NCI-H524 (cell line): Measurements from ENCODE around the gene RALGPS2.

Experiments used
- DNase-seq, 2 experiments: peaks; one replicate each; lab custom pipeline; 2025; lab: John Stamatoyannopoulos, UW

RALGPS2 gene

DNA sequence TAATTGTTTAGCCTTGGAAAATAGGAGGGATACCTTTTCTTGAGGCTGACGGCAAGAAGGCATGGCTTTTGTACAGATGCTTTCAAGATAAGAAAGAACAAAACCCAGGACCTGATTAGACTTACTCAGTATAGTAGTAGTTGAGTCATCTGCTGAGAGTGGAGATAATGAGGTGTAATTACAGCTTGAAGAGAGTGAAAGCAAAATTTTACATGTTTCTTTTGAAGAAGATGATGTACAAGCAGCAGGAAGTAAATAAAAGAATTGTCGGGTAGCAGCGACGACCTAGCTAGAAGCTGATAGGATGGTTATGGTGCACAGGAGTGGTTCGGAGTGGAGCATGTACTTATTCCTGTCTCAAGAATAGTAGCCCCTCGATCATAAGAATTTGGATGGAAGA is 139.3 kb downstream of the RALGPS2 start:
- no peak for DNase-seq

DNA sequence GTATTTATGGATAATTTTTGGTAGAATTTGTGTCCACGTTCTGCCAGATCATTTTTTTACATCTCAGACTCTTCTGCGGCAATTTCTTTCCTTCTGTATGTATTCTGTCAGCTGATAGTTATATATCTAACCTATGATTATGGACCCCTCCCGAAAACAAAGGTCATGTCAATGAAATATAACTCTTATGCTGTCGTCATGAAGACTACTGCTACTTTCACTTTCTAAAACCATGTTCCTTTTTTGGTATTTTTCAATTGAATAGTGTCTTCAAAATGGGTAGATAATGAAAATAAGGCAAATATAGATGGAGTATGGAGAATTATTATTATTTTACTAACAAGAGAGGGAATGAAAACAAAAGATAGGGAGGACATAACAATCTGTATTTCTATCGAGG is 142.6 kb downstream of the RALGPS2 start:
- DNase-seq: no peak

DNA sequence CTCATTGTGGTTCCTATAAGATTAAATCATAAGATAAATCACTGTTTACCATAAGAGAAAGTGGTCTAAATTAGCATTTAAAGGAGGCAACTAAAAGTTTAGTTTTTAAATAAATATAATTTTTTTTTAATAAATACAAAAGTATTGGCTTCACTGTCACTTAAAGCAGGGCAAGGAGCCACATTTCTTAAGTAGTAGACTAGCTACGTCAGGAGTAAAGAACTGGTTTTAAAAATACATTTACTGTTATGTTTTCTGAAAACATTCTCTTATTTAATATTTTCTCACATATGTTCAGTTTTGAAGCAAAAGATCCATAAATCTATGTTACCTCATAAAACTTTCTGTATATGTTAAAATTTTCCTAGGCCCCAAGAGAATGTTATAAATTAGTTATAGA is 143.7 kb downstream of the RALGPS2 start:
- DNase-seq: no peak

DNA sequence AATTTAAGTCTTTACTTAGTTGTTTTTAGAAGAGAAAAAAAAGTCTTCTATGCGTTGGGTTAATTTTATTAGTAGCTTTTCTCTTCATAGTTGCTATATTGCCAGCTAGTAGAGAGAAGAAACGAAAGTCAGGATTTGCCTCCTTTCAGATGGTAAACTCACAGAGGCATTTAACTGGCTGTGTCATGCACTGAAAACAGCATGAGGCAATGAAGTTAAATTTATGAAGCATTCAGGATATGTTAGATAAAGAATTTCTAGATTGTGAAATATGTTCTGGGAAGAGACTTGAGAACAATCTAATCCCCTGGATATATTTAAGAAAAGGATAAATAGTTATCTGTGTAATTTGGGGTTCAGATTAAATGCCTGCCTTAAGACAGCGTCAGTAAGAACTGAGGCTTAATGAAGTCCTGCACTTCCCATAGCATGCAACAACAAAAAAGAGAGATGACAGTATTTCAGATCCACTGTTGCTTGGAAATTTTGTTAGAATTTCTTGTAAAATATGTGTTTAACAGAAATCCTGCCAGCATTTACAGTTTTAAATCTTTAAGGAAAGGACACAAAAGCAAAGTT is 144.2 kb downstream of the RALGPS2 start:
- no peak for DNase-seq

DNA sequence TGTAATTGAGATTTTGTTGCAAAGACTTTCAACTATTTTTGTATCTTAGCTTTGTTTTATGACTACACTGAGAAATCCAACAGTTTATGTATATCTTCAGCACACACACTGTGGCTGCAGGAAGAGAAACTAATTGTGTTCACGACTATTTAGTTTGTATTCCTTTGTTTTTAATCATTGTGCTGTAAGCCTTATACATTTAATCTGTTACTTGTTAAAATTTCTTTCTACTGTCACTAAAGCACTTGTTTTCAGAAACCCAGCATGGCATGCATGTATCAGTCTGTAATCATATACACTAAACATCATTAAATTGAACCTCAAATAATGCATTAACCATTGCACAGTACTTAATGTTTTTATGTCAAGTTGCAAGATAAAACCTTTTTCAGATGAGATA is 145.2 kb downstream of the RALGPS2 start:
- no peak for DNase-seq

DNA sequence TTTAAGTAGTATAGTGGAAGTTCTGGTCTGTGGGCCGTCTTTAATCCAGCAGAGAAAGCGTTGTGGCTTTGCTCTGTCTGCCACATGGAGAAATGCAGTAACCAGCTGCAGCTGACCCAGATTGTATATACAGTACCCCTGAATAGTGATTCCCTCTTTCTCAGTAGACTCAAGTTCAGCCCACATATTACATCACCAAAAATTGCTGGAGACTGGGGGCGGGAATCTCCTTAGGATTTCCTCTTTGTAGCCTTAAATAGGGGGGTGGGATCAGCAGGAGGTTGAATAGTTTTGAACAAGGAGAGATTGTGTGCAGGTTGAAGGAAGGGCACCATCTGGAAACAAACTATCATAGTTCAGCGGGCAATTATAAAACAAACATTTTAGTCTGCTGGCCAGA is 145.9 kb downstream of the RALGPS2 start, which contains the start of gene ANGPTL1:
ANGPTL1 (minus strand) TSS at position 134 of the 400 bp plus-strand sequence. CDS start 5,301 bp downstream, outside the sequence.
- no peak for DNase-seq

DNA sequence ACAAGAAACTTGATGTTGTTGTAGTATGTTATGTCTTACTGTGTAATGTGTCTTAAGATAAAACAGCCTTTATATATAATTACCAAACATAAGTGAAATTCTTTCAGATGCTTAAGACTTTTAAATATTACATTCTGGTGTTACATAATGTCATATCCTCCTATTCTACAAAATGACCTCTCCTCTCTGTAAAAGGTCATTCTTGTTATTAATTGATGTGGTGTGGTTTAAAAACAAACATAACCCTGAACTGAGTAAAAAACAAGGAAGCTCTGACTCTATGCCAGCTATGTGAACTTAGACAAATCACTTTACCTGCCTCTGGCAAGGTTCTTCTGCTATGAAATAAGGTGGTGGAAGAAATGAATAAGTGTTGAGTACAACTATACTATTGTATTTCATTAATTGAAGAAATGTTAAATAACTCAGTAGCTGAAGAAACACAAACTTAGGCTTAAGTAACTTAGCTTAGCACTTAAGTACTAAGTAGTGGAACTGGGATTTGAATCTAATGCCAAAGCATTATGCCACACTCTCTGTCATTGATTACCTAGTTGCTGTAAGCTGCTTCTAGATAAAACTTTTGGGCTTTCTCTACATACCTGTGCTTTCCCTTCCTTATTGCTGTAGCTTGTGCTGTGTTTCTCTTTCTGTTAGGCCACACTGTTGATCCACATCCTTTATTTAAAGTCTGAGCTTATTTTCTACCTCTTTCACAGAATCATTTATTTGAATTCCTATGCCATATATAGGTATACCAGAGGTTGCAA is 146.7 kb downstream of the RALGPS2 start:
- no peak for DNase-seq

DNA sequence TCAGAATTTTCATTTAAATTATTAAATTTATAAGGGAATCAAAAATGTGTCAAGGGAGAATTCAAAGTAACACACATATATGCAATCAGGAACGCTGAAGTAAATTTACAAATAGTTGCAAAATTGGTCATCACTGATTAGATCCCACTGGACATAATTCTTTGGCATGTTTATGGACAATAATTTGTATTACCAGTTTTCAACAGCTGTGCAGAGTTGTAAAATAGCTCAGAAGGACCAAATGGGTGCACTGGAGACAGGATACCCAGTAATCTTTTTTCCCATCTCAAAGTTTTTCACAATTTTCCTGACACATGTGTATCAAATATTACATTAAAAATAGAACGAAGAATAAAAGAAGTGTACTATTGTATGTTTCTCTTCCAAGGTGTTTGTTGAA is 149.9 kb downstream of the RALGPS2 start:
- DNase-seq: no peak

DNA sequence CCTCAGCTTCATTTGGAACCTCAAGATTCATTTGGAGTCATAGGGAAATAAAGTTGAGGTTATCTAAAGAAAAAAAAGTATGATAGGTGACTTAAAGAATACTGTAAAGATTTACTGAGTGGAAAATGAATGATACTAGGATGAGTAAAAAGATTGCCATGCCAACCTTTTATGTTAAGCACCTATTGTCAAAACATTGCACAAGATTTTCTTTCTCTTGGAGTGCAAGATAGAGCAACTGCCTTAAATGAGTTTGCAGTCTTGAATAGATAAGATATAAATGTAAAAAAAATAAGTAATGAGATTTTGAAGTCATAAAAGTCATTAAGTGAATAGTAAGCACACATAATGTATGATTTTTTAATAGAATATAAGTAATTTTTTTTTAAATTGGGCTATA is 150.9 kb downstream of the RALGPS2 start:
- DNase-seq: no peak

DNA sequence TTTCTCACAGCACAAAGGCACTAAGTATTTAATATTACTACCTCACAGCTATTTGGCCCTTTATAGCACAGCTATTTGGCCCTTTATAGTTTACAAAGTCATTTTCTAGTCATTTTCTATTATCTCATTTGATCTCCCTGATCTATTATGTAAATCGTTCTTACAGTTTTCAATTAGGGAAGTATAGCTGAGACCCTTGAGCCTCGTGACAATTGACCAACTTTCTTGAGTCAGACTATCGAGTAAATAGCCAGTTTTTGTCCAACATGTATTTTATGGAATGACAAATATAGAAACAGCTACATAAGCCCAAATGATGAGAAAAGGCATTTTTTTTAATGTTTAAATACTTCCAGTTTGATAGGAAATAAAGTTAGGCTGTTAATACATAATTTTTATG is 152.9 kb downstream of the RALGPS2 start:
- no peak for DNase-seq

DNA sequence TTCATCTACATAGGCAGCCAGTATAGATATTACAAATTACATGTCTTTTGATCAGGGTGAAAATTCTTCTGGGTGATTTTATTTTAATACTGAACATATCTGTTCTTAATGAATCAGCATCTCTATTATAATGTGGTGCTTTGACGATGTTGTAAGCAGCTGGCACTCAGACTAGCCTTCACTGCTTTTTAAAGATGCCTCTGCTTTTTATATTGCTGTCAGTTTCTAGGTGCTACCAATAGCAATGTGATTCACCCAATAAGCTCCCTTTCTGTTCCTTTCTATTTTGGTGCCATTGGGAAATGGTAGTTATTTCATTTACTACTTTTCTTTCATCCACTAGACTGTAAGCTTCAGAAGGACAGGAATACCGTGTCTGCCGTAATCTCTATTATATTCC is 156.9 kb downstream of the RALGPS2 start:
- no peak for DNase-seq

DNA sequence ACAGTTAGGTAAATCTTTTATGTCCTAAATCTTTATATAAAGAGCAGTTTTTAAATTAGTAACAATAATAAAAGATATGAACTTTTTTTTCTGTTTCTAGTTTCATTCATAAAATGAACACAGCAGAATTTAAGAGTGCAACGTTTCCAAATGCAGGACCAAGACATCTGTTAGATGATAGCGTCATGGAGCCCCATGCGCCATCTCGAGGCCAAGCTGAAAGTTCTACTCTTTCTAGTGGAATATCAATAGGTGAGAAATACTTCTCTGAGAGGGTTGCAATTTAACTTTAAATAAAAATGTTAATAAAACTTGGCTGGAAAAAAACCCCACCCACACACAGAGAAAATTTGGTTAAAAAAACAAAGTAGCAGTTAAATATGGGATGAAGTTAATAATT is 160.8 kb downstream of the RALGPS2 start:
- DNase-seq: no peak

DNA sequence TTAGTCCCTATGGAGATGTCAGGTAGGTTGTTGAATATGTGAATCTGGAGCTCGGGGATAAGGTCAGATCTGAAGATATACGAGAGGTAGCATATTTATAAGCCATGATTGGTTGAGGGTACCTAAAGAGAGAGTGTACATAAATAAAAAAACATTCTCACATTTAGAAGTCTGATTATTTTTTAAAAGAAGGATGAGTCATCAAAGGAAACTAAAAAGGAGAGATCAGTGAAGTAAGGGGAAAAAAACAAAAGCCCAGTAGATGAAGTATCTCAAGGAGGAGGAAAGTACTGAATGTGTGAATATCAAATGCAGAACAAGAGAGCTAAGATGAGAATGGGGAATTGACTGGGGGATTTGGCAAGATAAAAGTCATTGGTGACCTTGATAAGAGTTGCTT is 161.5 kb downstream of the RALGPS2 start:
- no peak for DNase-seq

DNA sequence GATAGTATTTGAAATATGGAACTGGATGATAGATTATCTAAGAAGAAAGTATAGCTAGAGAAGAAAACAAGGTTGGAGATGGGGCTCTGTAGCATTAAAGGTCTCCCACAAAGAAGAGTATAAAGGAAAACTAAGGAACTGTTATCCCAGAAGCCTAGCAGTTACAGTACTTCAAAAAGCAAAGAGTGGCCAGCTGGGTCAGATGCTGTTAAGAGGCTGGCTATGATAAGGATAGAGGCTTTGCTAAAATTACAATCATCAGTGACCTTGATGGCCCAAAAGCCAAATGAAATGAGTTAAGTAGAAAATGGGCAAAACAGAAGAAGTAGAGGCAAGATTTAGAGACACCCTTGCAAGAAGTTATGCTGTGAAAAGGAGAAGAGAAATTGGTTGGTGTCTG is 170.9 kb downstream of the RALGPS2 start:
- no peak for DNase-seq

DNA sequence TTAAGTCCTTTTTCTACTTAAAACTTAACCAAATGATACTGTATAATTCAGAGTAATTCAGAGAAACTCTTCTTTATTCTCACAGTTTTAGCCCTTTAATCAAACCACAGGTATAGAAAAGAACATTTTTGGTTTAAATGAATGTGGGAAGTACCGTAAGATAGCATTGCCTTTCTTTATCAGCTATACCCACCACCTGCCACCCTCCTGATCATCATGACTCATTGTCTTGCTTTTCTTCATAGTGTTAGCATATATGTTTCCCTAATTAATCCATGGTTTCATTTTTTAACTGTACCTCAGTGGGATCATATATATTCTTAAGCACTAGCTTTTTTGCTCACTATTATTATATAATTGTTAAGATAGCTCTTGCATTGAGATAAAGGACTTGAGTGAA is 173.4 kb downstream of the RALGPS2 start:
- DNase-seq: no peak

DNA sequence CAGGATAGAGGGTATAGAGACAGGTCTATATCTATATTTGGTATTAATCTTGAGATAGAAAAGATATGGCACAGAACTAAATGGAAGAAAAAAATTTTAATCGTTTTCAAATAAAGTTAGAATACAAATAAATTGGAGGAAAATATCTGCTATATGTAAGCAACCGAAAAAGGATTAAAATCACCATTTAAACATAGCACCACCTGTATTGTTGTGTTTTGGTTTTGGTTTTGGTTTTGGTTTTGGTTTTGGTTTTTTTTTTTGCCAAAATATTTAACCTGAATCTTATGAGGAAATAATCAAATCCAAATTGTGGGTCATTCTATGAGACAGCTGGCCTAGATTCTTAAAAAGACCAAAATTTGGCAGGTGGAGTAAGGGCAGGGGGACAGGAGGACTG is 174.4 kb downstream of the RALGPS2 start:
- DNase-seq: no peak

DNA sequence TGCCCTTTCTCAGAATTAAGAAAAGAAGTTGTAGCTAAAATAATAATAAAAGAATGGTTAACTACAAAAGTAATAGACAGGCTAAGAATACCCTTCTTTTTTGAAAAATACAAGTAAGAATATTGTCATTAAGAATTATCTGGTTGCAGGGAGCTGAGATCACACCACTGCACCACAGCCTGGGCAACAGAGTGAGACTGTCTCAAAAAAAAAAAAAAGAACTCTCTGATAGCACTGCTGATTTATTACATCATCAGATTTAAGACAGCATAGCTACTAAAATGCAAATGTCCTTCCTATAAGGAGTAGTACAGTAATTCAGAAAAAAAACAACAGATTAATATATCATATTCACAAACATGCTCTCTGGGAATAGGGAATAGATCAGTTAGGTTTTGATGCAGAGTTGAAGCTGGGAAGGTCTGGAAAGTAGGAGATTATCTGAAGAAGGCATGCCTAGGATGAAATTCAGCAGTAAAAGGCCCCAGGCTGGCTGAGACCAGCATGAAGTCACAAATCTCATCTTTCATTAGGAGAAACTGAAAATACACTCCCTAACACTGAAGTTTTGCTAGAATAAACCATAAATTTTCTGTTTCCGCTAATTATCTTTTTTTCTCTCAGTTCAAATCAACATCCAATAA is 176.6 kb downstream of the RALGPS2 start:
- no peak for DNase-seq

DNA sequence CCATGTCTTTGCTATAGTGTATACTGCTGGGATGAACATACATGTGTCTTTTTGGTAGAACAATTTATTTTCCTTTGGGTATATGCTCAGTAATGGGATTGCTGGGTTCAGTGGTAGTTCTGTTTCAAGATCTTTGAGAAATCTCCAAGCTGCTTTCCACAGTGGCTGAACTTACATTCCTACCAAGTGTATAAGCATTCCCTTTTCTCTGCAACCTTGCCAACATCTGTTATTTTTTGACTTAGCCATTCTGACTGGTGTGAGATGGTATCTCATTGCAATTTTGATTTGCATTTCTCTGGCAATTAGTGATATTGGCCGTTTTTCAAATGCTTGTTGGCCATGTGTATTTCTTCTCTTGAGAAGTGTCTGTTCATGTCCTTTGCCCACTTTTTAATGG is 183.3 kb downstream of the RALGPS2 start:
- DNase-seq: no peak

DNA sequence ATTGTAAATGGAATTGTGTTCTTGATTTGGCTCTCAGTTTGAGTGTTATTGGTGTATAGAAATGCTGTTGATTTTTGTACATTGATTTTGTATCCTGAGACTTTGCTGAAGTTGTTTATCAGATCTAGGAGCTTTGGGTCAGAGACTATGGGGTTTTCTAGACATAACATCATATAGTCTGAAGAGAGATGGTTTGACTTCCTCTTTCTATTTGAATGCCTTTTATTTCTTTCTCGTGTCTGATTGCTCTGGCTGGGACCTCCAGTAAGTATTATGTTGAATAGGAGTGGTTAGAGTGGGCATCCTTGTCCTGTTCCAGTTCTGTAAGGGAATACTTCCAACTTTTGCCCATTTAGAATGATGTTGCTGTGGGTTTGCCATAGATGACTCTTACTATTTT is 185.0 kb downstream of the RALGPS2 start:
- DNase-seq: no peak

DNA sequence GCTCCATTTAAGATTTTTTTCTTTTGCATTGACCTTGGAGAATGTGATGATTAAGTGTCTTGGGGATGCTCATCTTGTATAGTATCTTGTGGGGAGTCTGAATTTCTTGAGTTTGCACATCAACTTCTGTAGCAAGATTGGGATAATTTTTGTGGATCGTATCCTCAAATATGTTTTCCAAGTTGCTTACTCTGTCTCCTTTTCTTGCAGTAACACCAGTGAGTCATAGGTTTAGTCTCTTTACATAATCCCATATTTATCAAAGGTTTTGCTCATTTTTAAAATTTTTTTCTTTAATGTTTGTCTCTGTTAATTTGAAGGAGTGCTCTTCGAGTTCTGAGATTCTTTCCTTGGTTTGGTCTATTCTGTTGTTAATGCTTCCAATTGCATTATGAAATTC is 187.6 kb downstream of the RALGPS2 start:
- no peak for DNase-seq

DNA sequence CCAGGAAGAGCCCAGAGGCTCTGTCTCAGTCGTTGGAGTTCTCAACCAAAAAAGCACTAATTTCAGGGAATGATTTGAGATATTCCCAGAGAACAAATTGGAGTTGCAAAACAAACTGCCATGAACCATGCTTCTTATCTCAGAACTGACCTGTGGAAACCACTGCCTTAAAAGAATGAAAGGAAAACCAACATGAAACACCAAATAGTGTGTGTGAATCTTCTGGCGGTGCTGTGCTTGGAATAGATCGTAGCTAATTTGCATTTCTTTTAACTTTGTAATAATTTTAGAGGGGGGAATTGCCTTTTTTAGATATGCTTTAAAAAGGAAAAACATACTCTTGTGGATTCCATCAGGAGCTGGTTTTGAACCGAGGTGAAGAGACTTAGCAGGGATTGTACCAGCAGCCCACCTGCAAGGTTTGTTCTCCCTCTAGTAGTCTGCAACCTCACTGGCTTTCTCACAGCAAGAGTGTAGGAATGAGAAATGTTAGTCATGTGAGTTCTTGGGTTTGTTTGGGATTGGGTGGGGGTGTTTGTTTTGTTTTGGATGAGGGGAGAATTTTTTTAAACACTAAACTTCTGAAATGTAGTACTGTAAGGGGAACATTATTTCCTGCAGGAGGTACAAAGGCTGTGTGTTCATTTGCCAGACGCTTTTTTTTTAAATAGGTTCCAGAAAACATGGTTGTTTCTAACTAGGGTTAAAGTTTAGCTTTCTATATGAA is 191.6 kb downstream of the RALGPS2 start:
- no peak for DNase-seq

DNA sequence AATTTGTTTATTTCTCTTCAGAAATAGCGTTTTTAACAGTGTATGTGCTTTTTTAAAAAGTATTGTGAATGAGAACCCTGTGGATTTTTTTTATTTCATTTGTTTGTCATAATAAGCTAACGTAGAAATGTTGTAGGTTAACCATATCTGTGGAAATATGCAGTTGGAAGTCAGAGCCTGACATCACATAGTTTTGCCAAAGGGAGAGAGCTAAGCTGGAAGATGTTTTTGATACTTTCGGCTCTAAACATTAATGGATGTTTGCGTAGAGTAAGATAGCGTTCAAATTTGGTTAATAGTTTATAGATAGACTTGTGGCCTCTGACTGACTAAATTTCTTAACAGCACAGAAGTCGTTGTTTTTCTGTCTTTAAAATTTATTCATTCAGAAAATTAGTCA is 193.3 kb downstream of the RALGPS2 start:
- no peak for DNase-seq

DNA sequence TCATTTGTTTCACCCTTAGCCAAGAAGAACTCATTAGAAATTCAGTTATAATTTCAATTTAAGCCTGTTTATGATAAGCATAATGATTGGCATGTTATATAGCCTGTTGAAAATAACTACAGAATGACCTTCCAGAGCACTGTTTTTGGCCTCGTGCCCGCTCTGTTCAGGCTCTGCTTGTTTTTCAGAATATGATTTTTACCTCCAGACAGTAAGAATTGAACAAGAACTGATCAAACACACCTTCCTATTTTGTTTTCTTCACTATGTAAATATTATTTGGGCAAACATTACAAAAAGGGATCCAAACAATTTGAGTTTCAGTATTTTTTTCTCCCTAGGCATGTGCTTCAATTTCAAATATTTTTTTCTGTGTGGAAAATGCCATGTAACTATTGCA is 193.9 kb downstream of the RALGPS2 start:
- DNase-seq: no peak
